Measurements from ENCODE around the gene LITAF.
"Not testable (repeated sequence)": the region's sequence is repeated elsewhere in the genome, so short reads cannot be mapped to it uniquely, and the experiment has no call there.

The LITAF gene

GRCh38 chr16:11511328-11511727, 75.4 kb downstream of the LITAF start:
- CTCF ChIA-PET = no interaction called here
- POLR2A ChIA-PET = no interaction called here
- TF ChIP-seq ELF4 (IDR thresholded peaks at IDR 0.05) = no peak
- no peak for TF ChIP-seq LEF1 (IDR thresholded peaks at IDR 0.05; ENCODE audit: borderline replicate concordance)
- no peak for TF ChIP-seq ZNF384 (IDR thresholded peaks at IDR 0.05)
- no peak for TF ChIP-seq SP1 (IDR thresholded peaks at IDR 0.05)
- no peak for TF ChIP-seq SUZ12 (IDR thresholded peaks at IDR 0.05)
- no peak for TF ChIP-seq BHLHE40 (IDR thresholded peaks at IDR 0.05; ENCODE audit: borderline replicate concordance)
- TF ChIP-seq TARDBP (IDR thresholded peaks at IDR 0.05) = no peak
- no peak for TF ChIP-seq PKNOX1 (IDR thresholded peaks at IDR 0.05)
- TF ChIP-seq FOXK2 (IDR thresholded peaks at IDR 0.05) = no peak
- no peak for TF ChIP-seq L3MBTL2 (conservative IDR thresholded peaks at IDR 0.05)
- TF ChIP-seq CTBP1 (IDR thresholded peaks at IDR 0.05; ENCODE audit: borderline replicate concordance) = no peak
- no peak for DNase-seq (ENCODE audit: extremely low spot score)

- POLR2A ChIA-PET = no interaction called here
Observed at GRCh38 chr16:11510178-11510973, 76.3 kb downstream of the LITAF start.

DNA sequence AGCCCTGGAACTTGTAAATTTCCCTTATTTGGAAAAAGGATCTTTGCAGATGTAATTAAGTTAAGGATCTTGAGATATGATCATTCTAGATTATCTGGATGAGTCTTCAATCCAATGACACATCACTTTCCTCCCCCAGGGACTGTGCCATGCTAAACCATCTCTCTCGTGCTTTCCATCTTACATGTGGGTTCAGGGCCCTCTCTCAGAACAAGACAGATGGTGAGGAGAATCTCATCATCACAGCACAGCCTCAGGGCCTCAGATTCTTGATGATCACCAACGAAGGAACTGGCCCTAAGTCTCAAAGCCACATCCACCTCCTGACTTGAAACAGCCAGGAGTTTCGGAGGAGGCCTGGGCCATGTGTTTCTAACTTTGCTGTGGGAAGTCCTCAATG, 78.7 kb downstream of the LITAF start:
- POLR2A ChIA-PET = no interaction called here
- no peak for DNase-seq (ENCODE audit: extremely low spot score)
- CTCF ChIA-PET = no interaction called here
- TF ChIP-seq FOXK2 (IDR thresholded peaks at IDR 0.05) (no peak), HDGF (IDR thresholded peaks at IDR 0.05; ENCODE audit: borderline replicate concordance) (no peak), SP1 (IDR thresholded peaks at IDR 0.05) (no peak), SUZ12 (IDR thresholded peaks at IDR 0.05) (no peak), FOXA1 (IDR thresholded peaks at IDR 0.05) (no peak), NFRKB (IDR thresholded peaks at IDR 0.05) (no peak), L3MBTL2 (conservative IDR thresholded peaks at IDR 0.05) (no peak), ZNF384 (IDR thresholded peaks at IDR 0.05) (no peak), ARNT (IDR thresholded peaks at IDR 0.05) (no peak), ELF4 (IDR thresholded peaks at IDR 0.05) (no peak), FOXM1 (IDR thresholded peaks at IDR 0.05; ENCODE audit: borderline replicate concordance) (no peak), TARDBP (IDR thresholded peaks at IDR 0.05) (no peak)

More at GRCh38 chr16:11510178-11510973, 76.3 kb downstream of the LITAF start:
- CTCF ChIA-PET = no interaction called here
- no peak for DNase-seq (ENCODE audit: extremely low spot score)
- no peak for TF ChIP-seq TARDBP (IDR thresholded peaks at IDR 0.05)
- no peak for TF ChIP-seq NFRKB (IDR thresholded peaks at IDR 0.05)
- TF ChIP-seq BHLHE40 (IDR thresholded peaks at IDR 0.05; ENCODE audit: borderline replicate concordance) = no peak
- TF ChIP-seq L3MBTL2 (conservative IDR thresholded peaks at IDR 0.05) = no peak
- no peak for TF ChIP-seq ARNT (IDR thresholded peaks at IDR 0.05)
- TF ChIP-seq ELF4 (IDR thresholded peaks at IDR 0.05) = no peak
- no peak for TF ChIP-seq SUZ12 (IDR thresholded peaks at IDR 0.05)
- no peak for TF ChIP-seq FOXK2 (IDR thresholded peaks at IDR 0.05)
- no peak for TF ChIP-seq ZNF384 (IDR thresholded peaks at IDR 0.05)
- no peak for TF ChIP-seq HDGF (IDR thresholded peaks at IDR 0.05; ENCODE audit: borderline replicate concordance)
- no peak for TF ChIP-seq FOXM1 (IDR thresholded peaks at IDR 0.05; ENCODE audit: borderline replicate concordance)
- no peak for TF ChIP-seq CTBP1 (IDR thresholded peaks at IDR 0.05; ENCODE audit: borderline replicate concordance)
- TF ChIP-seq FOXA1 (IDR thresholded peaks at IDR 0.05) = no peak
- TF ChIP-seq LEF1 (IDR thresholded peaks at IDR 0.05; ENCODE audit: borderline replicate concordance) = no peak
- TF ChIP-seq SP1 (IDR thresholded peaks at IDR 0.05) = no peak
- no peak for TF ChIP-seq PKNOX1 (IDR thresholded peaks at IDR 0.05)

GRCh38 chr16:11507350-11507749, 79.4 kb downstream of the LITAF start:
- TF ChIP-seq SP1 (IDR thresholded peaks at IDR 0.05) (no peak), NFRKB (IDR thresholded peaks at IDR 0.05) (no peak)
- no peak for DNase-seq (ENCODE audit: extremely low spot score)
- ChIA-PET POLR2A (no interaction called here), CTCF (no interaction called here)

DNA sequence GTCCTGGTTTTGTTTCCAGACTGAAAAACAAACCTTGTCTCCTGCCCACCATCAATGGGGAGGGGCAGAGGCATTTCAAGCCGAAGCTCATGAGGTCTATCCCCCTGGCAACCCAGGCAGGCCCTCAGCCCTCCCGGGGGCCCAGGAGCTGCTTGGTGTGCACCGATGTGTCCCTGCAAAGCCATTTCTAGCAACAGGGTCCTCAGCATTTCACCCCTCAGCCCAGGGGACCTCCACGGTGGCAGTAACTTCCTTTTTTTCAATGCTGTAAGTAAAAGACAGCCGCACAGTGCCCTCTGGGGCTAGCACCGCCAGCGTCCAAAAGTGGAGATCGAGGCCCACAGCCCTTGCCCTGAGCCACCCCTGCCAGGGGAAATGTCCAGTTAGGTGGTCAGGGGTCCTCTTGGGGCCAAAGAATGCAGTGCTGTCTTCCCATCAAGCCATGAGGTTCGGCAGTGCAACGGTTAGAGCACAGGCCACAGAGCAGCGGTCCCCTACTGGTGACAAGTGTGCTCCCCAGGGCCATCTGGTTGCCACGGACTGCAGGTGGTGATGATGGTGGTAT, 79.9 kb downstream of the LITAF start:
- no peak for TF ChIP-seq ZNF384 (IDR thresholded peaks at IDR 0.05)
- ChIA-PET CTCF (no interaction called here), POLR2A (no interaction called here)
- DNase-seq (ENCODE audit: extremely low spot score) = no peak

GRCh38 chr16:11504261-11504660, 82.5 kb downstream of the LITAF start:
- CTCF ChIA-PET; DNase-seq (ENCODE audit: extremely low spot score); POLR2A ChIA-PET: not testable (repeated sequence)

- POLR2A ChIA-PET = no interaction called here
- TF ChIP-seq CTBP1 (IDR thresholded peaks at IDR 0.05; ENCODE audit: borderline replicate concordance) (no peak), NFRKB (IDR thresholded peaks at IDR 0.05) (no peak), SP1 (IDR thresholded peaks at IDR 0.05) (no peak), BHLHE40 (IDR thresholded peaks at IDR 0.05; ENCODE audit: borderline replicate concordance) (no peak), ELF4 (IDR thresholded peaks at IDR 0.05) (no peak)
- CTCF ChIA-PET = no interaction called here
- no peak for DNase-seq (ENCODE audit: extremely low spot score)
Observed at GRCh38 chr16:11503566-11503965, 83.2 kb downstream of the LITAF start.

GRCh38 chr16:11502239-11502638, 84.5 kb downstream of the LITAF start:
- DNase-seq (ENCODE audit: extremely low spot score) = no peak
- TF ChIP-seq SP1 (IDR thresholded peaks at IDR 0.05) (no peak), ELF4 (IDR thresholded peaks at IDR 0.05) (no peak), NFRKB (IDR thresholded peaks at IDR 0.05) (no peak), ARNT (IDR thresholded peaks at IDR 0.05) (no peak), TARDBP (IDR thresholded peaks at IDR 0.05) (no peak), HDGF (IDR thresholded peaks at IDR 0.05; ENCODE audit: borderline replicate concordance) (no peak), PKNOX1 (IDR thresholded peaks at IDR 0.05) (no peak)
- ChIA-PET POLR2A (no interaction called here), CTCF (no interaction called here)

Measured in HEK293T (cell line).